SK-N-MC (cell line): ENCODE measurements around the gene RPH3AL.
A peak's percentile ranks its signal among the peaks of the same experiment; 100 is the strongest.

Experiments
- DNase-seq: peaks from one replicate; pipeline ENCODE4 v3.0.0-alpha.2; 2011; ENCODE audit warnings: low read depth, low spot score
- H3K27ac ChIP-seq: fragments of 200-600 bp; sonication (generic); 2 replicates; pipeline ENCODE4 v1.5.1; 2016; ENCODE audit warnings: mixed run types
- H3K36me3 ChIP-seq: fragments of 200-600 bp; sonication (generic); 2 replicates; pipeline ENCODE4 v1.6.1; 2017; ENCODE audit warnings: antibody characterized with exemption, low read length, mixed read lengths; ENCODE audit not compliant: insufficient read depth
- H3K4me3 ChIP-seq: fragments of 200-600 bp; sonication (generic); 2 replicates; pipeline ENCODE4 v1.5.1; 2016
- H3K9ac ChIP-seq: fragments of 200-600 bp; sonication (generic); 2 replicates; pipeline ENCODE4 v1.8.0; 2017; ENCODE audit warnings: mixed run types, mixed read lengths; ENCODE audit not compliant: insufficient read length
- H3K9me3 ChIP-seq: fragments of 200-600 bp; sonication (generic); 2 replicates; pipeline ENCODE4 v1.6.1; 2017; ENCODE audit warnings: low read depth, mild to moderate bottlenecking, antibody characterized with exemption, low read length, moderate library complexity, mixed read lengths
- EZH2 ChIP-seq: fragments of 200-600 bp; sonication (generic); IDR thresholded peaks from one replicate; pipeline ENCODE4 v1.6.1; 2017; ENCODE audit warnings: antibody characterized with exemption
- FOXP2 ChIP-seq: optimal IDR thresholded peaks from 2 replicates; pipeline ENCODE3; 2011; ENCODE audit warnings: mild to moderate bottlenecking, moderate library complexity; ENCODE audit not compliant: insufficient read depth; ENCODE audit errors: extremely low read length, control extremely low read depth
- POLR2AphosphoS5 ChIP-seq: IDR thresholded peaks from 2 replicates; pipeline ENCODE4 v1.6.1; 2012; ENCODE audit warnings: mild to moderate bottlenecking, low read depth, low read length, borderline replicate concordance

The RPH3AL gene

GRCh38 chr17:194828-195602, 157.6 kb downstream of the RPH3AL start:
- Histone ChIP-seq H3K4me3 (peak overlapping the region; percentile 73), H3K9me3 (no peaks in the 10 kb centered on the region), H3K9ac (peak overlapping the region; percentile 67), H3K36me3 (no peaks in the 10 kb centered on the region), H3K27ac (peak overlapping the region; percentile 93)
- DNase-seq = no peak
- peak; percentile 63 for TF ChIP-seq FOXP2
- TF ChIP-seq POLR2AphosphoS5 = peak; percentile 26; the same call in 1 of the 2 replicates
- TF ChIP-seq EZH2 = no peak

- no peak for DNase-seq
- Histone ChIP-seq H3K9me3 (no peaks in the 10 kb centered on the region), H3K27ac (peak overlapping the region; percentile 93), H3K4me3 (peak overlapping the region; percentile 73), H3K36me3 (no peaks in the 10 kb centered on the region), H3K9ac (peak overlapping the region; percentile 67)
- TF ChIP-seq FOXP2 = peak; percentile 81
- peak; percentile 30; the same call in 1 of the 2 replicates for TF ChIP-seq POLR2AphosphoS5
- TF ChIP-seq EZH2 = no peak
These were observed 158.5 kb downstream of the RPH3AL start for GRCh38 chr17:193841-194806.

- H3K9me3 ChIP-seq = no peaks in the 10 kb centered on the region
- H3K4me3 ChIP-seq = no peak overlapping the region
- no peak overlapping the region for H3K9ac ChIP-seq
- H3K36me3 ChIP-seq = no peaks in the 10 kb centered on the region
- H3K27ac ChIP-seq = no peak overlapping the region
- no peak for TF ChIP-seq POLR2AphosphoS5
- TF ChIP-seq EZH2 = no peak
- no peak for TF ChIP-seq FOXP2
- no peak for DNase-seq
These were observed 159.2 kb downstream of the RPH3AL start for GRCh38 chr17:193426-193810.

GRCh38 chr17:192666-193425, 159.8 kb downstream of the RPH3AL start:
- TF ChIP-seq EZH2 (no peak), POLR2AphosphoS5 (no peak), FOXP2 (no peak)
- H3K36me3 ChIP-seq = no peaks in the 10 kb centered on the region
- H3K9ac ChIP-seq = no peak overlapping the region
- no peak for DNase-seq
- H3K9me3 ChIP-seq = no peaks in the 10 kb centered on the region
- no peak overlapping the region for H3K4me3 ChIP-seq
- 0 out of 2 replicates have a peak overlapping the region, but pooled peaks have one; percentile 31 for H3K27ac ChIP-seq

- no peaks in the 10 kb centered on the region for H3K36me3 ChIP-seq
- H3K9me3 ChIP-seq = no peaks in the 10 kb centered on the region
- H3K4me3 ChIP-seq = no peak overlapping the region
- H3K27ac ChIP-seq = 0 out of 2 replicates have a peak overlapping the region, but pooled peaks have one; percentile 29
- no peak overlapping the region for H3K9ac ChIP-seq
- TF ChIP-seq POLR2AphosphoS5 = no peak
- DNase-seq = no peak
These were observed 163.2 kb downstream of the RPH3AL start for GRCh38 chr17:189444-189843.

- peak overlapping the region; percentile 80 for H3K27ac ChIP-seq
These were observed 165.5 kb downstream of the RPH3AL start for GRCh38 chr17:187130-187529.

GRCh38 chr17:185445-186138, 167.0 kb downstream of the RPH3AL start:
- Histone ChIP-seq H3K36me3 (no peaks in the 10 kb centered on the region), H3K9ac (no peak overlapping the region), H3K4me3 (no peak overlapping the region), H3K9me3 (no peaks in the 10 kb centered on the region), H3K27ac (no peak overlapping the region)
- no peak for DNase-seq
- no peak for TF ChIP-seq POLR2AphosphoS5
- no peak for TF ChIP-seq EZH2
- TF ChIP-seq FOXP2 = no peak

More at GRCh38 chr17:187130-187529, 165.5 kb downstream of the RPH3AL start:
- H3K4me3 ChIP-seq = peak overlapping the region; percentile 28; the same call in 1 of the 2 replicates
- TF ChIP-seq POLR2AphosphoS5 (no peak), EZH2 (no peak), FOXP2 (no peak)
- H3K9me3 ChIP-seq = no peaks in the 10 kb centered on the region
- no peaks in the 10 kb centered on the region for H3K36me3 ChIP-seq
- DNase-seq = no peak
- no peak overlapping the region for H3K9ac ChIP-seq

- H3K36me3 ChIP-seq = no peaks in the 10 kb centered on the region
- DNase-seq = no peak
- no peak overlapping the region for H3K27ac ChIP-seq
- no peak overlapping the region for H3K9ac ChIP-seq
- H3K9me3 ChIP-seq = no peaks in the 10 kb centered on the region
- TF ChIP-seq FOXP2 (no peak), POLR2AphosphoS5 (no peak), EZH2 (no peak)
- no peak overlapping the region for H3K4me3 ChIP-seq
These were observed 169.6 kb downstream of the RPH3AL start for GRCh38 chr17:183021-183420.
